Measurements from ENCODE around the gene ITPKB.
"Not testable (repeated sequence)": the region's sequence is repeated elsewhere in the genome, so short reads cannot be mapped to it uniquely, and the experiment has no call there.

Gene ITPKB

DNA sequence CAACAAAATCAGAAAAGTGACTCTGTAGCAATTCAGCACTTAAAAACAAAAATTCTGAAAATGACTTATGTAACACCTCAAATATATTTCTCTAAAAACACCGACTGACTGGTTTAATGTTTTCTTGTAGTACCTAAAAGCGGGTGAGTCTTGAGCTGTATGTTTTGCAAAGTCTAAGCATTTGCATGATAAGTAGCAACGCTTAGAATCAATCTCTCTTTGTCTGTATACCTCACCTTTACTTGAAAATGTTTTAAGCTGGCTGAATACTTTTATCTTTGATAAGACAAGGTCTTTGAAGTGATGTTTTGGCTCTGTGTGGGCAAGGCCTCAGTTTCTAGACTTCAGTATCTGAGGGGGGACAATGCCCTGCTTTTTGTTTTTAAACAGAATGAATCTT is 8.2 kb downstream of the ITPKB start:
- DNase-seq (ENCODE audit: low spot score) (no peak), FAIRE-seq (no peak)

DNA sequence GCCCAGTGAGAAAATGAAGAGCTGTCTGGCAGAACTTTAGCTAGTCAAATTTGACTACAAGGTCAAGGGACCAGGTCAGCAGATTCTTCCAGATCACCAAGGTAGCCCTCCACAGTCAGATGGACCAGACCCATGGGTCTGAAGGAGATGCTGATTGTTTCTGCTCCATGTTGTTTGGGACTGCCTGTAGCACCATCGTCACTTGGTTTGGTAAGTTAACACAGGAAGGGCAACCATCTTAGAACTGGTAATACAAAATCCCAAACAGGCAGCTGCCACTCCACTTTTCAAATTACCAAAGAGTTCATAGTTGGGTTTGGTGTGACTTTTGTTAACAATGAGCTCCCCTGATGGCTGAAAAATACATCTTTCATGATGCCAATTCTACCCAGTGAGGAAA is 9.0 kb downstream of the ITPKB start:
- DNase-seq (ENCODE audit: low spot score) (no peak), FAIRE-seq (no peak)

DNA sequence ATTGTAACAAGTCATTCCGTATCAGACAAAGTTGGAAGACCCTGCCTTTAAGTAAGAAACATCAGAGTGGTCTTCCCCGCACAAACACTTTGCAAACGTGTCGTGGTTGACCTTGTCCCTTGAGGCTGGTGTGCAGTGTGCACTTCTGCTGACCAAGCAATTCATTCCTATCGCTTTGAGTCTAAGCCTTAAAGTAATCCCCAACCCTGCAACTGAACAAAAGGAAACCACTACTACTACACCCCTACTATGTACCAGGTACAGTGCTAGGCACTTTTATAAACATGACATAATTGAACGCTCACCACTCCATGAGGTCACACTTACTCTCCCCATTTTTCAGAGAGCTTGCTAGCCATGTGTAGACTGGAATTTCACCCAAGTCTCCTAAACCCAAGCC is 10.6 kb downstream of the ITPKB start:
- no peak for DNase-seq (ENCODE audit: low spot score)
- no peak for FAIRE-seq

DNA sequence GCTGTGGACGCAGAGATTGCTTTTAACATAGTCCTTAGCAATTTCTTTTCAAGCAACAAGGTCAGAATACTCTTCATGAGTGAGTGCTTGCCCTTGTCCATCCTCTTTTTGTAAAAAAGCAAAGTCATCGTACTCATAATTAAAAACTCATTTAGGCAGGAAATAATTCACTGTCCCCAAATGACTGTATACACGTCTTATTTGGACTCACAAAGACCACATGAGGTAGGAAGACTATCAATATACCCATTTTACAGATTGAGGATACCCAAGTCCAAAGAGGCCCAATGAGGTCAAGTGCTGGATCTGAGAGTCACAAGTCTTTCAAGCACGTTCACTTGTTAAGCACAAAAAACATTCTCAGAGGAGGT is 13.2 kb downstream of the ITPKB start:
- FAIRE-seq (no peak), DNase-seq (ENCODE audit: low spot score) (no peak)

DNA sequence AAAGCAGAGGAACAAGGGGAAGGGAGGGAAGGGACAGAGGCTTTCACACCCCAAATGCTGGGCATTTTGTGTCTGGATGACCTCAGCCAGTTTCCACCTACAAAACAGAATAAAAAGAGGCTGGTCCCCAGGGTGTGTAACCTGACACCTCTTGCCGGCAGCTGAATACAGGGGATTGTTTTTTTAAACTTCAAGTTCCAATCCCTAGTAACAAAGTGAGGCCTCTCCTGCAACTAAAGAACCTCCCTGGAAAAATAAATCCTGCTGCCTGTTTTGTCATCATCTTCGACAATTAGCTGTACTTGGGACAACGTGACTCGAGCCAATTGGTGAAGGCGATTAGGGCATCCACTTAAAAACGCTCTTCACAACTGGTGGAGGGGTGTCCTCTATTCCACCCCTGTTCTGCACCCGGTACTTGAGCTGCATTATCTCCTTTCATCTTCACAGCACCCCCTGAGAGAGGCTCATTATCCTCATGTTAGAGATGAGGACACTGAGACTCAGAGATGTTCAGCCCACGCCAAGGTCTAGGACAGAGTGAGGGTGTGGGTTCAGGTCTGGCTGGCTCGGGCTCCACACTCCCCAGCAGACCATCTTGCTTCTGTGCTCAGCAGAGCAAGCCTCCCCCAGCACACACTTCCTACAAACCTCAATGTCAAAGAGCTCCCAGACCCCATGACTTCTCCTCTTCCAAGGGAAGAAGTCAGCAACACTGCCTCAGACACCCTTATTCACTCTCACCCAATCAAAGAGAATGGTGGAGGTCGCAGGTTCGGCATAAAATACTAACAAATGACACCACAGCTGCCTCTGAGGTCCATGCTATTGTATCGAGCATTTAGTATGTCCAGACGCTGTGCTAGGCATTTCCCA is 15.2 kb downstream of the ITPKB start:
- no peak for DNase-seq (ENCODE audit: low spot score)
- FAIRE-seq, result no peak

DNA sequence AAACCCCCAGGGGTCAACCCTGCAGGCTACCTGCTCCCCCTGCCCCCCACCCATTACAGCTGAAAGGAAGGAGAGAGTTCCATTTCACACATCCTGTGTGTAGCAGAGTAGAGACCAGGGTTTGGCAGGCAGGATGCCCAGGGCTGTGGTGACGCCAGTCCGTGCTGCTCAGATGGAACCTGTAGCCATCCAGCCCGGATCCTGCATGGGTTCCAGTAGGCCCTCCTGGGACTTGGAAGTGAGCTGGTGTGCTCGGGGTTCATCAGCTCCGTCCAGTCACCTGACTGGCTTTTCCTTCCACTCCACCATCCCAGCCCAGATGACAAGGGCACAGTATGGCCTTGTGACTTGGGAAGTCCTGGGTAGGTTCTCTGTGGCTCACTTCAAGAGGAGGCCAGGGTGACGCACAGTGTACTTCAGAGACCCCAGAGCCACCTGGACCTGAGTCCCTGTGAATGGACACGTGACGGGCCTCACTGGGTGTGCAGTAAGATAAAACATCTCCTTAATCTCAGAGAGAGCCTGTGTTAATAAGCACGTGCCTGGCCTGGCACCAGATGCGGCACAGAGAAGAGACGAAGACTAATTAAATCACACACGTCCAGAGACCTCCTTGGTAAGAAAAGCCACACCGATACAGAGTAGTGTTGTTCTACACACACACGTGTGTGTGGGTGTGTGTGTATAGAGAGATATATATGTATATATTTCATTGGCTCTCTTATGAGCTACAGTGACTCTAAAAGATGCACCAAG is 16.0 kb downstream of the ITPKB start:
- FAIRE-seq, result no peak
- no peak for DNase-seq (ENCODE audit: low spot score)

DNA sequence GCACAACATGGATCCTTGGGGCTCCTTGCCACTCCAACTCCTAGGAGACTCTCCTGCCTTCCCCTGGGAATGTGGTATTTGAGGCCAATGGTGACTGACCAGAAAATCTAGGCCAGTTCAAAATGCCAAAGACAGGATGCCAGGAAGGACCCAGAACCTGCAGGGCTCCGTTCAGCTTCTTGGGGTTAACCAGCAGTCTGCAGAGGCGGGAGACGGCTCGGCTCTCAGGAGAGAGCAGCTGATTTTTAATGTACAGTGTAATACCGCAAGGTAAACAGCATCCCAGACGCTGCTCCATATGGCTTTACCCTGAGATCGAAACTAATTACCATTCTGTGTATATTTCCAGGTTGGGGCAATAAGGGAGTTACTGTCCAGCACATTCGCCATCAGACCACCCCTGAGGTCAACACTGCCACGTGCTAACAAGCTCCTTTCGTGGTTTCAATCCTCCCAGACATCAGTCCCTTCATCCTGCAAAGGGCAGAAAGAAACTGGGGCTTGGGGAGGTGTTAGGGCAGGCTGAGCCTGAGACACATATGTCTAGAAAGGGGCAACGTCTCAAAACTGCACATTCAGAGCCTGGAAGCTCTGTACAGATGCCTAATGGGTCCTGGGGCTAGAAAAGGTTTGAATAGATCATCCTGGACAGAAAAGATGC is 16.7 kb downstream of the ITPKB start:
- no peak for DNase-seq (ENCODE audit: low spot score)
- FAIRE-seq, result no peak

DNA sequence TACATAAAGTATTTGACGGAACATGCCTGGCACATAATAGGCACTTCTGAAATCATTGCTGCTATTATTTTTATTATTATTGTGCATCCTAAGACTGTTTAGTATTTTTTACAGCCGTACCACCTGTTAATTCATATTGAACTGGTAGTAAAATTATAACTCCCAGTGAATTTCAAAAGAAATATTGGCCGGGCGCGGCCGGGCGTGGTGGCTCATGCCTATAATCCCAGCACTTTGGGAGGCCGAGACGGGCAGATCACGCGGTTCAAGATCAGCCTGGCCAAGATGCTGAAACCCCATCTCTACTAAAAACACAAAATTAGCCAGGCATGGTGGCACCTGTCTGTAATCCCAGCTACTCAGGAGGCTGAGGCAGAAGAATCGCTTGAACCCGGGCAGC is 18.5 kb downstream of the ITPKB start:
- DNase-seq (ENCODE audit: low spot score); FAIRE-seq: not testable (repeated sequence)

DNA sequence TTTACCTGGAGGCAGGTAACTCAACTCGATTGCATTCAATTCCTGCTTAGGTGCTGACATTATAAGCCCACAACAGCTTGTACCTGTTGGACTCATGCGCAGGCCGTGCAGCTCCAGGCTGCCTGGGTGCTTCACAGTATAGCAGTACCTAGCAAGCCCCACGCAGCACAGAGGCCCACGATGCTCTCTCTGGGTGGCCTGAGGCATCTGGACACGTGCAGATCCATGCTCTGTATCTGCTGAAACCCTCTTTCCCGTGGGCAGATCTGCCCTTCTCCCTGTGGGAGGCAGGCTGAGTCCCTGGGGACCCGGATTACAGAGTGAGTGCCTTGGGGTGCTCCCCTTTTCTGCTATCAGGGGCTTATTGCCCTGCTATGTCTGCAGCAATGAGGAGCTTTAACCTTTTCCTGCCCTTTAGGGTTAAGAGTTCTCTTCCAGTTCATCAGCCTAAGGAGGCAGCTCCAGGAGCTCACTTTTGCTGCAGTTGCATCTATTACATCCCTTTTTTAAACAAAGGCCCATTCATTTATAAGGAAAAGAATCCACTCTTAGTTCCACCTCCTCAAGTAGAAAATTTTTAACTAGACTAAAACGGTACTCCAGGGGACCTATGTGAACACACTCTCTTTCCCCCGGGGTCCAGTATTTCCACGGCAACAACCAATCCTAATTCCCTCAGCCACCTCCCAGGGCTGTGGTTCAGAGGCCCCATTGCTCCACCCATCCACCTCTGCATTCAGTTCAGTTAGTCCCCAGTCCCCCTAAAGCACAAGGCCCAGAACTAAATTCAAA is 19.3 kb downstream of the ITPKB start:
- DNase-seq (ENCODE audit: low spot score) (no peak), FAIRE-seq (no peak)

DNA sequence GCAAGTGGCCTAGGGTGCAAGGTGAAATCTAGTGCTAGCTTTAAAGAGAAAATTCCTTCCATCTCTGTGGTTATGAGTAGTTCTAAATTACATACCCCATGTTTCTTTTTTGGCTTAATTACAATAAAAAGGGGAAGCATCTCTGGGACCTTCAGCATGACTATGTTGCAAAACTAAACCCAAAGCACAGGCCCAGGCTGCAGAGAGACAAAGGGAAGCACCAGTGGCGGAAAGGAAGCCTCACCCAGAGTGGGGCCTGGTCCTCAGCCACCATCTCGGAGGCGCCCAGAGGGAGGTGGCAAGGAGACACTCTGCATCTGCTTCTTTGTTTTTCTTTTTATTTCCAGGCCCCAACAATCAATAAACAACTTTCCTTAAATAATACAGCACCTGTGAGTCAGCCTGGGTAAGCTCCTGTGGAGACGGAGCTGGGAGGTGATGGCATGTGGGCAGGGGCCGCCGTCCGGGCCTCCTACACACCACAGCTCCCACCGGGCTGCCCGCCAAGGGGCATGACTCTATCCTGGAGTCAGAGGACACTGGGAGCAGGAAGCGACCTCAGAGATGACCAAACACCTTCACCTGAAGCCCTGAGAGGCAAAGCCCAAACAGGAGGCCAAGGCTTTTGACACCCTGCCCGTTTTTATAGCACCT is 21.7 kb downstream of the ITPKB start:
- FAIRE-seq, result no peak

DNA sequence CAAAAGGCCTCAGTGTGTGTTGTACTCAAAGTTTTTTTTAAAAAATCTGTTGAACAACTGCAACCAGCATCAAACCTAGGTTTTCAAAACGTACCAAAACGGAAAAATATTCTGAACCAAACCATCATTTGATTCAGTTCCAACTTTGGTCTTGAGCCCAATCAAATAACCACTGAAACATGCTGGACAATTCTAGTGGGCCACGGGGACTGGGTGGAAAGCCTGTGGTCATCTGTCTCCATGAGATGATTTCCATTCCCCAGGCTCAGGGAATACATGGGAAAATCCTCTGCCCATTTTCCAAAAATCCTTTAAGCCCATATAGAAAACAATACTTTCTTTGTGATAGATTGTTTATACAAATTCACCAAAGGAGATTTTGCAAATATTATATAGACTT is 22.5 kb downstream of the ITPKB start:
- no peak for FAIRE-seq
- no peak for DNase-seq (ENCODE audit: low spot score)

More for the DNA sequence above, 21.7 kb downstream of the ITPKB start:
- peak; percentile 41 for DNase-seq (ENCODE audit: low spot score)

DNA sequence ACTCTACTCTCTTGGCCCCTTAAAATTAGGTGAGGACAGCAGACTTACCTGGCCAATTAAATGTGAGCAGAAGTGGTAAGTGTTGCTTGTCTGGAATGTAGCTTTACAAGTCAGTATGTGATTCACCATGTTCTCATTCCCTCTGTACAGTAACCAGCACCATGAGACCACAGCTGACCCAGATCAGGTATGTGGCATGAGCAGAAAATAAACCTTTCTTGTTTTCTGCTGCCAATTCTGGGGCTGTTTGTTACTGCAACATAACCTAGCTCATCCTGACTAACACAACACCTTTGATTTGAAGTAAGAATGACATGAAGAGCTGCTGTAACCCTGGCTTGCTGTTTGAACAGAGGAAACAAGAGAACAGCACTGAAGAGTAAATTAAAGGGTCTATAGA is 24.9 kb downstream of the ITPKB start:
- no peak for DNase-seq (ENCODE audit: low spot score)

DNA sequence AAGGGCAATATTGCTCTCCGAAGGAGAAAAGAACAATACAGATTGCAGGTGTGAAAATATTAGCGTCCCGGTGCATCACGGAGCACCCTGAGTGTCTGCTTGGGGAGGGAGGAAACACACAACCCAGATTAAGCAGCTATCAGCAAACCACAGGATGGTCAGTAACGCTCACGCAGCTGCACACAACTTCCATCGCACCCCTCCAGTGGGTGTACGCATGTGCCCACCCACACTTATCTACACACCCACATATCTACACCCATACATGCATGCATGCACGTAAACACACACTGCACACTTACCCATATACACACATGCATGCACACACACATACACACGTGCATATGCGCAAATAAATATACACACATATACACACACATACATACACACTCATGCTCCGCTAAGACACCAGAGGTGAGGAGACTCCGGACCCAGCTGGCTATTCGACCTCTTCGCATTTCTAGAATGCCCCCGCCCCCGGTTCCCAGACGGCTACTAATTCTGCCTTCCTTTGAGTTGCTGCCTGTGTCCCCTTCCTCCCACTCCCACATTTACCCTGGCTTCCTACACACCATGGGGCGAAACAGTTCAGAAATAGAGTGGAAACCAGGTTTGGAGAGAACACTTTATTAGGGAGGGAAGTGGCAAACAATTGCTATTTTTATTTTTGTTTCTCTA is 26.2 kb downstream of the ITPKB start:
- no peak for FAIRE-seq

More for the DNA sequence above, 24.9 kb downstream of the ITPKB start:
- no peak for FAIRE-seq

DNA sequence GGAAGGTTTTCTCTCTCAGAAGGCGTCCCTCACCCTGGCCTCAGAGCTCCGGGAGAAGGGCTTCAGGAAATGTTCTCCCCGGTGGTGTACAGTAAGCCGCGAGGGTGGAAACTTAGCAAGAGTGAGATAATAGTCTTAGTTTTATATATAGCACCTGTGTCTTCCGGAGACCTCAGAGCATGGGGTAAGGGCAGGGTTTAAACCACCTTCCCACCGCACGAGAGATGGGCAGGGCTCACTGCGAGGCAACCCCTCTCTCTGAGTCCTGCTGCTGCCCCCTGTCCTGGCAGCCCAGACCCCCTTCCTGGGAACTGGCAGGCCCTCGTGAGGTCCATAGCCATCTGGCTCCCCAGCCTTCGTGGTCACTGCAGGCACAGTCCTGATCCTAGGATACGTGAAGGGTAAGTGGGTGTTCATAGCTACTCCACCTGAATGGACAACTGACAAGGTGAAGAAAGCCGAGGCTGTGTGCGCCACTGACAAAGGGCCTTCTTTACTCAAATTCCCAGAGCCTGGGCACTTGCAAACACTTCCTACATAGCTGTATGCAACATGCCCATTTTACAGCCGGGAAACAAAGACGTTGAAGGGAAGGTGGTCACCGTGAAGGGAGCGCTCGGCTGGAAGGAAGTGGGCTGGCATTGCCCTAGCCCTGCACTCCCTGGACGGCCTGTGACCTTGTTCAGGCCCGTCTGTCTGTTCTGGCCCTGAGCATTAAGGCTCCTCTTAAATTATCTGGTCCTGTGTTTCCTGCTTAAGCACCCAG is 26.9 kb downstream of the ITPKB start:
- FAIRE-seq (no peak), DNase-seq (ENCODE audit: low spot score) (no peak)

More for the DNA sequence above, 26.2 kb downstream of the ITPKB start:
- no peak for DNase-seq (ENCODE audit: low spot score)

DNA sequence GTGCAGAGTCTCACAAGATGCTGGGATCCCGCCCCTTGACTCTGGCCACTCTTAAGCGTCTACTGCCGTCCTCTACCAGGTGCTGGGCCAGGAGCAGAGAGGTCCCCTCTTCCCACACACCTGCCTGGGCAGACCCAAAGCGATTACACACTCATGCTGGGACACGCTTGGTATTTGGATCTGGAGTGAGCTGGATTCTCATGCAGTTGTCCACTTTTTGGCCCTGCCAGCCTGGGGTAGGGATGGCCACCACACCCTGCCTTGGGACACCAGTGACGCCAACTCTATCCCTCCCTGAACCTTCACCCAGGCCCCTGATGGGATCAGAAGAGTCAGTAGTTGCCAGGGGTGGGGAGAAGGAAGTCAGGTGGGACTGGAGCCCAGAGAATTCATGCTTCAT is 28.6 kb downstream of the ITPKB start:
- FAIRE-seq, result no peak
- no peak for DNase-seq (ENCODE audit: low spot score)

DNA sequence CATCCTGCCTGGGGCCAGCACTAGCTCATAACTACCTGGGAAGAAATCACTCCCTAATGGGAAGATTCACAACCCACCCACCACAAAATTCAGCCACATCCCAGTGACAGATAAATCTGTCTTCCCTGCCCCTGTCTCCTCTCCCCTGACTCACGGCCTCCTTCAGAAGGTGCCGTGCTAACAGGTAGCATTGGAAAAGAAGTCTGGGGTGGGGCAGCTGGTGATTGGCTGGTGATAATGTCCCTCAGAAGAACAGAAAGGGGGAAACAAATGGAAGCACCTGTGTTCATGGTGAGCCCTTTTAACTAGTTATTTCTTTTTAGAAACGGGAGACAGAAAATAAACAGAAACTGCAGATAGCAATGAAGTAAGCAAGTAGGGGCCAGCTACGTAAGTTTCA is 29.1 kb downstream of the ITPKB start:
- FAIRE-seq (no peak), DNase-seq (ENCODE audit: low spot score) (no peak)

DNA sequence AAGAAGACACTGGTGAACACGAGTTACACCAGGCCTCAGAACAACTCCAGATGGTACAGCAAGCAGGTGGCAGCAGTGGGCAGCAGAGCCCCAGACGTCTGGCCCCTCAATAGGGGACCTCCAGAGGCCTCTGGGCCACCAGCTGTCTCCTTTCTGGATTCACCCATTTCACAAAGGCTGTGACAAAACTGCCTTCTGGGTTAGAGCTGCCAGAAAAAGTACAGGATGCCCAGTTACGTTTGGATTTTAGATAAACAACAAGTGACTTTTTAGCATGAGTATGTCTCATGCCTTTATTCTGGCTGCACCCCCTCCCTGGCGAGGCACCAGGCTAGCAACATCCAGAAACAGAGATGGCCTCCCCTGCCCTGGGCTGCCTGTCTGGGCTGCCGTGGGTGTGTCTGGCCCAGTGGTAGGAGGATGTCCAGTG is 30.1 kb downstream of the ITPKB start:
- FAIRE-seq (no peak), DNase-seq (ENCODE audit: low spot score) (no peak)

DNA sequence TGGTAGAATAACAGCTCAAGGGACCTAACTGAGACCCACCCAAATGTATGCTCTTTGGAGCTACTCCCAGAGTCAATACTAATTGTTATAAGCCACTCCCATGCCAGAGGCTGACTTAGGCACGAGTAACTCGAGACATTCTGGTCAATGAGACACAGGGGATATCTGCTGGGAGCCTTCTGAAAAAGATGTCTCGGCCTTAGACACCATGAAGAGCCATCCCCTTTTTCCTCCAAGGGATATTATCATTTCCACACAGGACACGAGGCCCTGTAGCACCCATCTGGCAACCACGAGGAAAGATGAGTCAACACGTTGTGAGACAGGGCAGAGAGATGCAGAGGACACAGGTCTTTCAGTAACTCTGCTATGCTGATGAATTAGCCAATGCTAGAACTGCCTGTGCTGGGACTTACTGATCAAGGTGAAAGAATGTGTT is 30.7 kb downstream of the ITPKB start:
- FAIRE-seq (no peak), DNase-seq (ENCODE audit: low spot score) (peak; percentile 32)

DNA sequence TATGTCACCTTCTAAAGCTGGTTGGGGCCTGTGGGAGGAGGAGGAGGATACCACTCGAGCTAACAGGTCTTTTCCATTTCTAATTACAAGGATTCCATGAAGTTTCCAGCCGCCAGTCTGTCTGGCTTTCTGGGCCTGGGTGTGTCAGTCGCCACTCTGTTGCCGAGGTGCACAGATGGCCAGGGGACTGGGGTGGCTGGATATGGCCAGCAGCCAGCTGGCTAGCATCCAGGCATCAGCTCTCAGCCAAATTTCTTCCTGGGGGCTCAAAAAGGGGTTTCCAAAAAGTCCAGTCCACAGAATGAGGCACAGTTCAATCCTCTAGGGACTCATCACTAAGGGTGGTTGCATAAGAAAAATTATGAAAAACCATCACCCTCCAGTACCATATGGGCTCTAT is 32.4 kb downstream of the ITPKB start:
- FAIRE-seq, result no peak

More for the DNA sequence above, 32.4 kb downstream of the ITPKB start:
- no peak for DNase-seq (ENCODE audit: low spot score)

Measured in RCC 7860 (cell line).